GM18520 (cell line): Measurements from ENCODE around the gene CTSC.

Source experiments
- ATAC-seq: cut with Tn5 transposase; IDR thresholded peaks from one replicate; pipeline ENCODE4 v1.9.1; 2021; ENCODE audit not compliant: unreplicated experiment

Gene CTSC

GRCh38 chr11:88320149-88320559 is 17.4 kb downstream of the CTSC start:
- ATAC-seq: no peak

- no peak for ATAC-seq
Measured at GRCh38 chr11:88318017-88318416, 19.5 kb downstream of the CTSC start.

- no peak for ATAC-seq
Measured at GRCh38 chr11:88317536-88317935, 20.0 kb downstream of the CTSC start.

GRCh38 chr11:88315981-88316441 is 21.5 kb downstream of the CTSC start:
- no peak for ATAC-seq

GRCh38 chr11:88315015-88315414 is 22.5 kb downstream of the CTSC start:
- no peak for ATAC-seq

- no peak for ATAC-seq
Measured at GRCh38 chr11:88313441-88313840, 24.1 kb downstream of the CTSC start.

- no peak for ATAC-seq
Measured at GRCh38 chr11:88312628-88313027, 24.9 kb downstream of the CTSC start.

- ATAC-seq: no peak
Measured at GRCh38 chr11:88310246-88310645, 27.3 kb downstream of the CTSC start.

GRCh38 chr11:88308576-88308975 is 29.0 kb downstream of the CTSC start:
- ATAC-seq: no peak

- peak; percentile 37 for ATAC-seq
Measured at GRCh38 chr11:88307749-88308425, 29.6 kb downstream of the CTSC start.

- no peak for ATAC-seq
Measured at GRCh38 chr11:88306785-88307184, 30.8 kb downstream of the CTSC start.

GRCh38 chr11:88305430-88305829 is 32.1 kb downstream of the CTSC start:
- no peak for ATAC-seq

GRCh38 chr11:88304352-88304751 is 33.2 kb downstream of the CTSC start:
- no peak for ATAC-seq

- ATAC-seq: no peak
Measured at GRCh38 chr11:88303037-88303436, 34.5 kb downstream of the CTSC start.

- peak; percentile 41 for ATAC-seq
Measured at GRCh38 chr11:88301488-88302140, 35.9 kb downstream of the CTSC start.

- peak; percentile 60 for ATAC-seq
Measured at GRCh38 chr11:88300888-88301487, 36.5 kb downstream of the CTSC start.

GRCh38 chr11:88297863-88298262 is 39.7 kb downstream of the CTSC start:
- no peak for ATAC-seq

- no peak for ATAC-seq
Measured at GRCh38 chr11:88297421-88297820, 40.1 kb downstream of the CTSC start.

- no peak for ATAC-seq
Measured at GRCh38 chr11:88295028-88295427, 42.5 kb downstream of the CTSC start.

GRCh38 chr11:88293931-88294330 is 43.6 kb downstream of the CTSC start:
- ATAC-seq: no peak

- no peak for ATAC-seq
Measured at GRCh38 chr11:88292171-88292843, 45.2 kb downstream of the CTSC start.

GRCh38 chr11:88288560-88288959 is 49.0 kb downstream of the CTSC start:
- ATAC-seq: no peak
